GM12878 (cell line): ENCODE results near the gene MRPS25. TPM values are rescaled to one million over a fixed set of nuclear protein-coding genes. Genes with fewer than 3 reads are reported as not detected.

ENCODE experiments used
- ATAC-seq: fragments of 200-7000 bp; cut with Tn5 transposase; 3 replicates; pipeline ENCODE4 v1.9.1; 2020; ENCODE audit warnings: mild to moderate bottlenecking, moderate library complexity
- BruUV-seq: library from RNA; stranded (reverse); fragments of 400-500 nt; replicated peaks from 2 replicates; lab custom pipeline; 2021; lab: Mats Ljungman, UMichigan
- CTCF ChIA-PET: fragments of 300-600 bp; sonication (Branson Sonifier 250); formaldehyde crosslinking; extraction: SDS; loops from one replicate; lab custom pipeline; 2021; ENCODE audit warnings: inconsistent platforms; lab: Yijun Ruan, JAX
- POLR2A ChIA-PET: fragments of 350-600 bp; formaldehyde crosslinking; extraction: SDS; loops from one replicate; lab custom pipeline; 2021; ENCODE audit warnings: inconsistent platforms; lab: Charles Lee
- RAD21 ChIA-PET: fragments of 300-600 bp; sonication (Branson Sonifier 250); formaldehyde crosslinking; loops from one replicate; lab custom pipeline; 2023; ENCODE audit warnings: antibody characterized with exemption; ENCODE audit not compliant: unreplicated experiment; lab: Charles Lee
- SMC1A ChIA-PET: fragments of 300-600 bp; sonication (Branson Sonifier 250); formaldehyde crosslinking; loops from one replicate; lab custom pipeline; 2023; ENCODE audit not compliant: unreplicated experiment, uncharacterized antibody; lab: Charles Lee
- DNase-seq: peaks from one replicate; pipeline ENCODE4 v3.0.0-alpha.2; 2011; ENCODE audit warnings: low read depth, low spot score
- FAIRE-seq: peaks from 3 replicates; lab custom pipeline; 2011; peaks lifted over from hg19 to GRCh38; lab: Jason Lieb, UNC
- H2AFZ ChIP-seq: 2 replicates; pipeline ENCODE4 v1.6.0; 2011; ENCODE audit warnings: low read depth, low read length, control low read depth; ENCODE audit not compliant: control insufficient read depth
- H3K27ac ChIP-seq: 2 replicates; pipeline ENCODE4 v1.5.1; 2011; ENCODE audit warnings: control low read depth; ENCODE audit not compliant: control insufficient read depth, insufficient read depth
- H3K27me3 ChIP-seq, 2 experiments: replicated peaks in 1 of 2; 2 replicates each; pipeline versions ENCODE4 v1.6.0 to v1.6.1; 2011; ENCODE audit warnings: low read length in 1 of 2; ENCODE audit not compliant: control insufficient read depth in 2 of 2, insufficient read depth in 2 of 2
- H3K36me3 ChIP-seq, 2 experiments: 2 replicates each; pipeline ENCODE4 v1.5.1; 2011; ENCODE audit warnings: low read length in 1 of 2; ENCODE audit not compliant: control insufficient read depth in 2 of 2, insufficient read depth in 2 of 2
- H3K4me1 ChIP-seq: 2 replicates; pipeline ENCODE4 v1.6.1; 2011; ENCODE audit warnings: mild to moderate bottlenecking, low read length, moderate library complexity, mixed read lengths; ENCODE audit not compliant: control insufficient read depth, insufficient read depth
- H3K4me2 ChIP-seq: 2 replicates; pipeline ENCODE4 v1.6.0; 2011; ENCODE audit warnings: control low read depth; ENCODE audit not compliant: control insufficient read depth, insufficient read depth
- H3K4me3 ChIP-seq: fragments of 200-600 bp; sonication (generic); 2 replicates; pipeline ENCODE4 v1.5.1; 2016
- H3K79me2 ChIP-seq: 2 replicates; pipeline ENCODE4 v1.6.0; 2011; ENCODE audit warnings: low read length; ENCODE audit not compliant: control insufficient read depth, insufficient read depth
- H3K9ac ChIP-seq: 2 replicates; pipeline ENCODE4 v1.8.0; 2011; ENCODE audit warnings: low read length, control low read depth, mixed read lengths; ENCODE audit not compliant: control insufficient read depth, insufficient read depth
- H3K9me3 ChIP-seq: replicated peaks from 3 replicates; pipeline ENCODE4 v1.5.1; 2011; ENCODE audit warnings: mild to moderate bottlenecking, low read length; ENCODE audit not compliant: control insufficient read depth, insufficient read depth
- H4K20me1 ChIP-seq: 2 replicates; pipeline ENCODE4 v1.6.0; 2011; ENCODE audit not compliant: control insufficient read depth, insufficient read depth
- ATF7 ChIP-seq: fragments of 450-650 bp; IDR thresholded peaks from 2 replicates; pipeline ENCODE4 v1.6.1; 2016; ENCODE audit warnings: low read depth, mild to moderate bottlenecking
- BACH1 ChIP-seq: fragments of 450-650 bp; IDR thresholded peaks from 2 replicates; pipeline ENCODE4 v1.6.1; 2017; ENCODE audit warnings: mild to moderate bottlenecking, borderline replicate concordance
- CREM ChIP-seq: IDR thresholded peaks from 2 replicates; pipeline ENCODE4 v1.6.1; 2014; ENCODE audit warnings: antibody characterized with exemption, low read depth
- FOS ChIP-seq: IDR thresholded peaks from 3 replicates; pipeline ENCODE4 v1.6.1; 2011; ENCODE audit warnings: borderline replicate concordance; ENCODE audit not compliant: insufficient read length; ENCODE audit errors: extremely low read depth
- GABPA ChIP-seq: IDR thresholded peaks from 2 replicates; pipeline ENCODE4 v1.6.1; 2014; ENCODE audit warnings: antibody characterized with exemption, low read depth, mild to moderate bottlenecking, inconsistent platforms
- HDGF ChIP-seq: fragments of 450-650 bp; IDR thresholded peaks from 2 replicates; pipeline ENCODE4 v1.6.1; 2016; ENCODE audit warnings: antibody characterized with exemption
- KDM1A ChIP-seq: fragments of 200-600 bp; sonication (generic); IDR thresholded peaks from 2 replicates; pipeline ENCODE4 v1.6.1; 2016; ENCODE audit warnings: borderline replicate concordance
- MTA2 ChIP-seq: fragments of 450-650 bp; IDR thresholded peaks from 2 replicates; pipeline ENCODE4 v1.6.1; 2016; ENCODE audit warnings: low read depth, mild to moderate bottlenecking, moderate library complexity
- MYB ChIP-seq: fragments of 150-350 bp; IDR thresholded peaks from 2 replicates; pipeline ENCODE4 v1.6.1; 2014; ENCODE audit warnings: mild to moderate bottlenecking, low read depth, low read length, borderline replicate concordance
- RB1 ChIP-seq: fragments of 450-650 bp; formaldehyde crosslinking; IDR thresholded peaks from 2 replicates; pipeline ENCODE4 v1.6.1; 2017; ENCODE audit warnings: mild to moderate bottlenecking, borderline replicate concordance
- TARDBP ChIP-seq: IDR thresholded peaks from 2 replicates; pipeline ENCODE4 v1.6.1; 2016; ENCODE audit warnings: borderline replicate concordance
- YBX1 ChIP-seq: fragments of 450-650 bp; IDR thresholded peaks from 2 replicates; pipeline ENCODE4 v1.6.1; 2016; ENCODE audit warnings: antibody characterized with exemption
- ZNF274 ChIP-seq: IDR thresholded peaks from one replicate; pipeline ENCODE4 v1.8.0; 2011; ENCODE audit not compliant: insufficient read length, insufficient read depth
- WGBS: methylation state at CpG from one replicate; pipeline ENCODE4 v1.1.6; 2016; ENCODE audit warnings: low lambda C conversion rate; ENCODE audit not compliant: insufficient replicate concordance, insufficient coverage; ENCODE audit errors: missing lambda C conversion rate; 5-methylcytosine and 5-hydroxymethylcytosine counted together
- in situ Hi-C: fragments of 300-500 bp; cut with MboI; formaldehyde crosslinking; loops from 9 replicates; pipeline ENCODE4 v1.14.3; 2018; ENCODE audit warnings: mixed read lengths
- intact Hi-C: fragments of 100-400 bp; cut with micrococcal nuclease; formaldehyde crosslinking; loops from one replicate; pipeline ENCODE4 v1.14.2; 2022; ENCODE audit not compliant: unreplicated experiment
- polyA plus RNA-seq, 11 experiments: library from polyadenylated mRNA; depleted of rRNA in 4 of 11; unstranded in 6 of 11; stranded (reverse) in 5 of 11; fragments of >200 nt; fragmentation: Nextera tagmentation in 4 of 11; fragmentation: Illumina TruSeq in 1 of 11; extraction: Ambion mirVana in 4 of 11; extraction: Trizol in 1 of 11; gene quantifications; 1 replicate in 1 of 11; 2 replicates in 10 of 11; pipeline versions ENCODE4 v1.2.1 to v1.2.3, GENCODE V29; 2011 to 2016; ENCODE audit warnings: inconsistent platforms in 2 of 11, missing spikeins in 2 of 11, low read depth in 1 of 11
- total RNA-seq, 4 experiments: library from RNA; depleted of rRNA in 3 of 4; stranded (reverse); fragments of >200 nt in 3 of 4; fragmentation: Illumina TruSeq in 1 of 4; extraction: Trizol in 1 of 4; gene quantifications; 2 replicates each; pipeline versions ENCODE4 v1.2.1 to v1.2.3, GENCODE V29; 2013 to 2021
- TF ChIP-seq, protein P1 (sequence below): fragments of 450-650 bp; IDR thresholded peaks from 2 replicates; pipeline ENCODE4 v1.6.1; 2016; ENCODE audit warnings: mild to moderate bottlenecking
- TF ChIP-seq, protein P2 (sequence below): IDR thresholded peaks from 2 replicates; pipeline ENCODE4 v1.6.1; 2012; ENCODE audit warnings: mild to moderate bottlenecking, low read depth, low read length
- TF ChIP-seq, protein P3 (sequence below): fragments of 450-650 bp; IDR thresholded peaks from 2 replicates; pipeline ENCODE4 v1.6.1; 2018; ENCODE audit warnings: mild to moderate bottlenecking, low read depth, moderate library complexity; ENCODE audit not compliant: partially characterized antibody

Gene MRPS25
- total and polyA plus RNA-seq, 10 of the 15 experiments (the other 5 are each of a cell fraction or from before 2014, with no cell fraction given) = 17.0 to 114 (median 62.2) TPM

DNA sequence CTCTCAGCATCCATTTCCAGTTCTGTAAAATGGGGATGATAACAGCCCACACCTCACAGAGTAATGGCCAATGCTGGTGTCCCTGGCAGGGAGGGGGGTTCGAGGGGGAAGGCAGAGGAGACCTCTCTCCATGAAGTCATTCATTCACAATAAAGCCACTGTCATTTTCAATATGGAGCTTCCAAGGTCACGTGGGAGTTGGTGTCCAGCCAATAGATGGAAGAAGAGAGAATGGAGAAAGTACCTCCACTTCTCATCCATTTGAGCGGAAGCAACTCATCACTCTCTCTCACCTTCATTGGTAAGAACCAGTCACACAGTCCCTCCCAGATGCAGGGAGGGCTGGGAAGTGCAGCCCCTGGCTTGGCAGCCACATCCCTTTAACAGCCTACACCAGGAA is 48.8 kb upstream of the MRPS25 start (continued):
- TF ChIP-seq FOS = no peak
- no peak for TF ChIP-seq BACH1
- TF ChIP-seq CREM = no peak
- no peak for TF ChIP-seq ZNF274
- no peak for TF ChIP-seq ATF7
- TF ChIP-seq YBX1 = no peak

DNA sequence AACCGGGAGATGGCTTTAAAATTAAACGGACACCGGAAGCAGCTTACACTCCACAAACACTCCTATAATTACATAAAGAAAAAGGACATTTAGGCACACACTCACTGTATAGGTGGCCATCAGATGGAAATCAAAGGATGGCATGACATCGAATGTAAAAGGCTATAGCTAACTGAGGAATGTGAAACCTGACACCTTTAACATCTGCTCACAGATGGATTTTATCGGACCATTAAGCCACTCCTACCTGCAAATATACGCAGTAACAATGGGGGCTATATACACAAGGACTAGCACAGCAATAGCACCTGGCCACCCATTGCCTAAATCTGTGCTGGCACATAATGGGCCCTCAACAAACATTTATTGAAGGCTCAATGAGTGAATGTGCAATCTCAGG is 48.4 kb upstream of the MRPS25 start:
- ChIA-PET RAD21 (interaction anchor here (1.2 kb wide), 1 partner anchor 292 kb away, joined by 4 read pairs; no protein-coding TSS in a partner anchor), SMC1A (interaction anchor here (0.6 to 0.9 kb wide), 2 partner anchors 90 to 315 kb away, joined by 3 read pairs; no protein-coding TSS in a partner anchor), POLR2A (no interaction called here), CTCF (interaction anchor here (1.4 to 2.6 kb wide), 3 partner anchors 9 to 292 kb away, joined by 6 to 9 read pairs (median 7); no protein-coding TSS in a partner anchor)
- 65% methylated on average over 6 of the region's 6 CpGs for WGBS
- ATAC-seq = no peak
- intact Hi-C loops = no loop called here
- H3K9ac ChIP-seq = no peak overlapping the region
- H3K4me1 ChIP-seq = no peaks in the 10 kb centered on the region
- no peaks in the 10 kb centered on the region; a peak in 1 of 4 replicates for H3K27me3 ChIP-seq
- H3K4me2 ChIP-seq = no peak overlapping the region
- no peaks in the 10 kb centered on the region for H4K20me1 ChIP-seq
- H2AFZ ChIP-seq = no peak overlapping the region
- no peaks in the 10 kb centered on the region for H3K36me3 ChIP-seq
- in situ Hi-C loops = no loop called here
- no peak for TF ChIP-seq GABPA
- TF ChIP-seq, protein P1, sequence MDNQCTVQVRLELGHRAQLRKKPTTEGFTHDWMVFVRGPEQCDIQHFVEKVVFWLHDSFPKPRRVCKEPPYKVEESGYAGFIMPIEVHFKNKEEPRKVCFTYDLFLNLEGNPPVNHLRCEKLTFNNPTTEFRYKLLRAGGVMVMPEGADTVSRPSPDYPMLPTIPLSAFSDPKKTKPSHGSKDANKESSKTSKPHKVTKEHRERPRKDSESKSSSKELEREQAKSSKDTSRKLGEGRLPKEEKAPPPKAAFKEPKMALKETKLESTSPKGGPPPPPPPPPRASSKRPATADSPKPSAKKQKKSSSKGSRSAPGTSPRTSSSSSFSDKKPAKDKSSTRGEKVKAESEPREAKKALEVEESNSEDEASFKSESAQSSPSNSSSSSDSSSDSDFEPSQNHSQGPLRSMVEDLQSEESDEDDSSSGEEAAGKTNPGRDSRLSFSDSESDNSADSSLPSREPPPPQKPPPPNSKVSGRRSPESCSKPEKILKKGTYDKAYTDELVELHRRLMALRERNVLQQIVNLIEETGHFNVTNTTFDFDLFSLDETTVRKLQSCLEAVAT = no peak
- no peak for TF ChIP-seq HDGF
- TF ChIP-seq, protein P2, sequence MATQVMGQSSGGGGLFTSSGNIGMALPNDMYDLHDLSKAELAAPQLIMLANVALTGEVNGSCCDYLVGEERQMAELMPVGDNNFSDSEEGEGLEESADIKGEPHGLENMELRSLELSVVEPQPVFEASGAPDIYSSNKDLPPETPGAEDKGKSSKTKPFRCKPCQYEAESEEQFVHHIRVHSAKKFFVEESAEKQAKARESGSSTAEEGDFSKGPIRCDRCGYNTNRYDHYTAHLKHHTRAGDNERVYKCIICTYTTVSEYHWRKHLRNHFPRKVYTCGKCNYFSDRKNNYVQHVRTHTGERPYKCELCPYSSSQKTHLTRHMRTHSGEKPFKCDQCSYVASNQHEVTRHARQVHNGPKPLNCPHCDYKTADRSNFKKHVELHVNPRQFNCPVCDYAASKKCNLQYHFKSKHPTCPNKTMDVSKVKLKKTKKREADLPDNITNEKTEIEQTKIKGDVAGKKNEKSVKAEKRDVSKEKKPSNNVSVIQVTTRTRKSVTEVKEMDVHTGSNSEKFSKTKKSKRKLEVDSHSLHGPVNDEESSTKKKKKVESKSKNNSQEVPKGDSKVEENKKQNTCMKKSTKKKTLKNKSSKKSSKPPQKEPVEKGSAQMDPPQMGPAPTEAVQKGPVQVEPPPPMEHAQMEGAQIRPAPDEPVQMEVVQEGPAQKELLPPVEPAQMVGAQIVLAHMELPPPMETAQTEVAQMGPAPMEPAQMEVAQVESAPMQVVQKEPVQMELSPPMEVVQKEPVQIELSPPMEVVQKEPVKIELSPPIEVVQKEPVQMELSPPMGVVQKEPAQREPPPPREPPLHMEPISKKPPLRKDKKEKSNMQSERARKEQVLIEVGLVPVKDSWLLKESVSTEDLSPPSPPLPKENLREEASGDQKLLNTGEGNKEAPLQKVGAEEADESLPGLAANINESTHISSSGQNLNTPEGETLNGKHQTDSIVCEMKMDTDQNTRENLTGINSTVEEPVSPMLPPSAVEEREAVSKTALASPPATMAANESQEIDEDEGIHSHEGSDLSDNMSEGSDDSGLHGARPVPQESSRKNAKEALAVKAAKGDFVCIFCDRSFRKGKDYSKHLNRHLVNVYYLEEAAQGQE = no peak
- TF ChIP-seq TARDBP = no peak
- no peak for TF ChIP-seq KDM1A
- TF ChIP-seq RB1 = no peak
- TF ChIP-seq, protein P3, sequence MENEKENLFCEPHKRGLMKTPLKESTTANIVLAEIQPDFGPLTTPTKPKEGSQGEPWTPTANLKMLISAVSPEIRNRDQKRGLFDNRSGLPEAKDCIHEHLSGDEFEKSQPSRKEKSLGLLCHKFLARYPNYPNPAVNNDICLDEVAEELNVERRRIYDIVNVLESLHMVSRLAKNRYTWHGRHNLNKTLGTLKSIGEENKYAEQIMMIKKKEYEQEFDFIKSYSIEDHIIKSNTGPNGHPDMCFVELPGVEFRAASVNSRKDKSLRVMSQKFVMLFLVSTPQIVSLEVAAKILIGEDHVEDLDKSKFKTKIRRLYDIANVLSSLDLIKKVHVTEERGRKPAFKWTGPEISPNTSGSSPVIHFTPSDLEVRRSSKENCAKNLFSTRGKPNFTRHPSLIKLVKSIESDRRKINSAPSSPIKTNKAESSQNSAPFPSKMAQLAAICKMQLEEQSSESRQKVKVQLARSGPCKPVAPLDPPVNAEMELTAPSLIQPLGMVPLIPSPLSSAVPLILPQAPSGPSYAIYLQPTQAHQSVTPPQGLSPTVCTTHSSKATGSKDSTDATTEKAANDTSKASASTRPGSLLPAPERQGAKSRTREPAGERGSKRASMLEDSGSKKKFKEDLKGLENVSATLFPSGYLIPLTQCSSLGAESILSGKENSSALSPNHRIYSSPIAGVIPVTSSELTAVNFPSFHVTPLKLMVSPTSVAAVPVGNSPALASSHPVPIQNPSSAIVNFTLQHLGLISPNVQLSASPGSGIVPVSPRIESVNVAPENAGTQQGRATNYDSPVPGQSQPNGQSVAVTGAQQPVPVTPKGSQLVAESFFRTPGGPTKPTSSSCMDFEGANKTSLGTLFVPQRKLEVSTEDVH = no peak
- no peak for TF ChIP-seq MYB
- no peak for TF ChIP-seq MTA2
- FAIRE-seq = no peak
- H3K9me3 ChIP-seq = no peaks in the 10 kb centered on the region
- no peak overlapping the region for H3K27ac ChIP-seq
- no TSS peak for BruUV-seq
- H3K79me2 ChIP-seq = no peaks in the 10 kb centered on the region
- H3K4me3 ChIP-seq = no peak overlapping the region
- no peak for DNase-seq
